OCI-LY1 (cell line): ENCODE measurements around the gene NPAS3.

Experiments
- H2AFZ ChIP-seq: fragments of 200-600 bp; sonication (generic), shearing (Covaris generic); 2 replicates; pipeline ENCODE4 v1.6.0; 2014; ENCODE audit warnings: antibody characterized with exemption, mild to moderate bottlenecking, low read length
- H3F3A ChIP-seq: fragments of 200-600 bp; sonication (generic), shearing (Covaris generic); 2 replicates; pipeline ENCODE4 v1.6.0; 2014; ENCODE audit warnings: mild to moderate bottlenecking, antibody characterized with exemption, low read length, moderate library complexity; ENCODE audit not compliant: insufficient read depth
- H3K27ac ChIP-seq: fragments of 200-600 bp; sonication (generic); 2 replicates; pipeline ENCODE4 v1.5.1; 2014; ENCODE audit warnings: low read length, mixed run types, mild to moderate bottlenecking, low read depth; ENCODE audit not compliant: poor library complexity, severe bottlenecking
- H3K27me3 ChIP-seq: fragments of 200-600 bp; sonication (generic); 2 replicates; pipeline ENCODE4 v1.6.0; 2014; ENCODE audit warnings: antibody characterized with exemption, mild to moderate bottlenecking, low read length, moderate library complexity; ENCODE audit not compliant: insufficient read depth
- H3K36me3 ChIP-seq: fragments of 200-600 bp; sonication (generic); 2 replicates; pipeline ENCODE4 v1.6.1; 2014; ENCODE audit warnings: mild to moderate bottlenecking, antibody characterized with exemption, low read length, moderate library complexity, mixed read lengths; ENCODE audit not compliant: insufficient read depth
- H3K4me1 ChIP-seq: fragments of 200-600 bp; sonication (generic); 2 replicates; pipeline ENCODE4 v1.5.1; 2014; ENCODE audit warnings: mild to moderate bottlenecking, low read length, moderate library complexity; ENCODE audit not compliant: insufficient read depth, severe bottlenecking
- H3K4me2 ChIP-seq: fragments of 200-600 bp; sonication (generic), shearing (Covaris generic); 2 replicates; pipeline ENCODE4 v1.6.1; 2014; ENCODE audit warnings: low read length
- H3K4me3 ChIP-seq: fragments of 200-600 bp; sonication (generic); 2 replicates; pipeline ENCODE4 v1.5.1; 2014; ENCODE audit warnings: low read length, low read depth, mild to moderate bottlenecking, mixed read lengths; ENCODE audit not compliant: poor library complexity, severe bottlenecking
- H3K79me2 ChIP-seq: fragments of 200-600 bp; shearing (Covaris generic); 2 replicates; pipeline ENCODE4 v1.6.1; 2016; ENCODE audit warnings: mixed run types, low read length, mixed read lengths; ENCODE audit not compliant: insufficient read depth
- H3K9ac ChIP-seq: fragments of 200-600 bp; sonication (generic), shearing (Covaris generic); 2 replicates; pipeline ENCODE4 v1.6.1; 2014; ENCODE audit warnings: mild to moderate bottlenecking, low read length, mixed read lengths
- H3K9me2 ChIP-seq: fragments of 200-600 bp; sonication (generic), shearing (Covaris generic); 2 replicates; pipeline ENCODE4 v1.6.1; 2014; ENCODE audit warnings: low read depth, mild to moderate bottlenecking, low read length, mixed read lengths
- H3K9me3 ChIP-seq: fragments of 200-600 bp; shearing (Covaris generic); 2 replicates; pipeline ENCODE4 v1.6.1; 2014; ENCODE audit warnings: low read length, mixed read lengths
- H4K20me1 ChIP-seq: fragments of 200-600 bp; sonication (generic), shearing (Covaris generic); 2 replicates; pipeline ENCODE4 v1.6.0; 2016; ENCODE audit warnings: mild to moderate bottlenecking, low read length; ENCODE audit not compliant: insufficient read depth
- EZH2 ChIP-seq: fragments of 200-600 bp; sonication (generic), shearing (Covaris generic); IDR thresholded peaks from 2 replicates; pipeline ENCODE4 v1.8.0; 2017; ENCODE audit warnings: borderline replicate concordance, mixed run types, mild to moderate bottlenecking, antibody characterized with exemption, low read length, moderate library complexity, mixed read lengths
- TF ChIP-seq, protein P1 (sequence below): fragments of 200-600 bp; sonication (generic), shearing (Covaris generic); IDR thresholded peaks from 2 replicates; pipeline ENCODE4 v1.5.1; 2017; ENCODE audit warnings: mild to moderate bottlenecking, antibody characterized with exemption, low read length, moderate library complexity, mixed read lengths

NPAS3 gene

DNA sequence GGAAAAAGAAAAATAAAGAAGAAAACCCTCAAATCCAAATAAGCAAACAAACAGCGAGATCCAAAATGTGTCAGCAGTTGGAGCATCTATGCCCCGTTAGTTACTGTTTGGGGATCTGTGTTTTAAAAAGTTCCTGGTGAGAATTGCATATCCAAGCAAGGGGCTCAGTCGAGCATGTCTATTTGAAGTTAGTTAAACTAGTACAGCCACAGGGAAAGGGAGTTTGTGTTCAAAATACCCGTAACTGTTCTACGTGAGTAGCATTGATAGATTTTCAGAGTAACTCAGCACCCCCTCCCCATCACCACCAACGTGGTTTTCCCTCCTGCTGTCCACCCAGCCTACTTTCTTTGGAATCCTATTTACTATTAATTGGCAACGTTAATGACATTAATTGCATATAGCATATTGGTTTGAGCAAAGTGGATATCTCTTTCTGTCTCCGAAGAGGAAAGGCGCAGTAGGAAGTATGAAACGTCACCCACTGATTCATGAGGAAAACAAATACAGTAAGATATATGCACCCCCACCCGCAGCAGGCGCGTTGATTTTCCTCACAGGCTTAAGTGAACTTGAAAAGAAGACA is 1.5 kb downstream of the NPAS3 start:
- Histone ChIP-seq H3K4me2 (no peak overlapping the region), H3K4me1 (no peaks in the 10 kb centered on the region), H3K9ac (no peak overlapping the region), H3K9me3 (no peaks in the 10 kb centered on the region), H3K36me3 (no peaks in the 10 kb centered on the region), H3K27ac (no peak overlapping the region), H4K20me1 (no peaks in the 10 kb centered on the region), H3K79me2 (no peaks in the 10 kb centered on the region), H3K27me3 (no peaks in the 10 kb centered on the region), H3K4me3 (no peak overlapping the region), H3K9me2 (no peaks in the 10 kb centered on the region), H3F3A (no peaks in the 10 kb centered on the region), H2AFZ (no peak overlapping the region)
- TF ChIP-seq, protein P1, sequence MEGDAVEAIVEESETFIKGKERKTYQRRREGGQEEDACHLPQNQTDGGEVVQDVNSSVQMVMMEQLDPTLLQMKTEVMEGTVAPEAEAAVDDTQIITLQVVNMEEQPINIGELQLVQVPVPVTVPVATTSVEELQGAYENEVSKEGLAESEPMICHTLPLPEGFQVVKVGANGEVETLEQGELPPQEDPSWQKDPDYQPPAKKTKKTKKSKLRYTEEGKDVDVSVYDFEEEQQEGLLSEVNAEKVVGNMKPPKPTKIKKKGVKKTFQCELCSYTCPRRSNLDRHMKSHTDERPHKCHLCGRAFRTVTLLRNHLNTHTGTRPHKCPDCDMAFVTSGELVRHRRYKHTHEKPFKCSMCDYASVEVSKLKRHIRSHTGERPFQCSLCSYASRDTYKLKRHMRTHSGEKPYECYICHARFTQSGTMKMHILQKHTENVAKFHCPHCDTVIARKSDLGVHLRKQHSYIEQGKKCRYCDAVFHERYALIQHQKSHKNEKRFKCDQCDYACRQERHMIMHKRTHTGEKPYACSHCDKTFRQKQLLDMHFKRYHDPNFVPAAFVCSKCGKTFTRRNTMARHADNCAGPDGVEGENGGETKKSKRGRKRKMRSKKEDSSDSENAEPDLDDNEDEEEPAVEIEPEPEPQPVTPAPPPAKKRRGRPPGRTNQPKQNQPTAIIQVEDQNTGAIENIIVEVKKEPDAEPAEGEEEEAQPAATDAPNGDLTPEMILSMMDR, result no peak
- TF ChIP-seq EZH2, result no peak

DNA sequence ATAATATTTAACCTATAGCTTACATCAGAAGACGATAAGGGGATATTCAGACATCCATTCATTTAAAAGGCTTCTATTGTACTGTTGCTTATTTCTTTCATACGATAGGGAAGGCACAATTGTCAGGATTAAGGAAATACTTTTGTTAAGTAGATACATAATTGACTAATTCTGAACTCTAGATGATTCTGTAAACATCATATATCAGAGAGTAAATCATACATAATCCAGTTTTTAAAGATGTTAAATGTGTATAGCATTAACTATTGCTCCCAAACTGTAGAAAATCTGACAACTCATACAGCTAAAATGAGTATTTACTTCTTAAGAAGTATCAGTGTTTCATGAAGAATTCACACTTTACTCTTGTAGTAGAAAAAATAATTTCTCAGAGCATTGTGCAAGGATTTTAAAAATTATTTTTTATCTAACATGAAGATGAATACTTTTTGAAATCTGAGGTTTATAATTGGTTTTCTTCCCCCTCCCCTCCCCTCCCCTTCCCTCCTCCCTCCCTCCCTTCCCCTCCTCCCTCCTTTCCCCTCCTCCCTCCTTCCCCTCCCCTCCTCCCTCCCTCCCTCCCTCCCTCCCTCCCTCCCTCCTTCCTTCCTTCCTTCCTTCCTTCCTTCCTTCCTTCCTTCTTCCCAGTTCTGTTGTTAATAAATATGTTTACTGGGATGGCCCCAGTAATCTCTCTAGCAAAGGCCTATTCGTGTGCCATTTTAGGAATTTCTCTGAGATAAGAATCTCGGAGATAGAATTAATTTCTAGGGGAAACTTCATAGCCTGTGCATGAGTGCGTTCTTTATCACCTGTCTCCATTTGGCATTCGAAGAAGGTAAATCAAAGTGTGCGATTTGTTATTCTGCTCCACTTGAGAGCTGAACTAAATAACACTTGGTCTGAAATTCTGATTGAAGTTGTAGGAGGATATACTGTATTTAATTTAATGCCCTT is 2.3 kb downstream of the NPAS3 start:
- Histone ChIP-seq H3K79me2 (no peaks in the 10 kb centered on the region), H3K9me3 (no peaks in the 10 kb centered on the region), H3K9ac (no peak overlapping the region), H3K27ac (no peak overlapping the region), H3K4me3 (no peak overlapping the region), H3K36me3 (no peaks in the 10 kb centered on the region), H3K4me2 (no peak overlapping the region), H3K27me3 (no peaks in the 10 kb centered on the region), H3K9me2 (no peaks in the 10 kb centered on the region), H3F3A (no peaks in the 10 kb centered on the region), H2AFZ (no peak overlapping the region), H3K4me1 (no peaks in the 10 kb centered on the region), H4K20me1 (no peaks in the 10 kb centered on the region)
- no peak for TF ChIP-seq EZH2
- TF ChIP-seq, protein P1, result no peak

DNA sequence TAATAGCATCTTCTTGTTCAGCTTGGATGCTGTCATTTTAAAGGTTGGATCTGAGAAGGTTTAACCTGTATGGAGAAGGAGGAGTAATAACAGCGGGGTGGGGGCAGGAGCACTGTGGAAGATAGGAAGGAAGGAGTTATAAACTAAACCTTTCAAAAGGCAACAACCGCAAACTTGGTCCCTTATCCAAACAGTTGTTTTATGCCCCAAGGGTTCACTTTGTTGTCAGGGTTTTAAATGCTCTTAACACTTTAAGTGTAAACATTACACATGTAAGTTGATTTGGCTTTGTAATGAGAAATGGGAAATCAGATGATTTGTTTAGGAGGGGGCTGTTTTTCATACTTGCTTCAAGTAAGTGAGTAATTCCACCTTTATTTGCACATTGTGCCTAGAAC is 3.0 kb downstream of the NPAS3 start:
- Histone ChIP-seq H3K4me2 (no peak overlapping the region), H3K9me3 (no peaks in the 10 kb centered on the region), H3K4me3 (no peak overlapping the region), H3K4me1 (no peaks in the 10 kb centered on the region), H3K27ac (no peak overlapping the region), H2AFZ (no peak overlapping the region), H3F3A (no peaks in the 10 kb centered on the region), H3K9me2 (no peaks in the 10 kb centered on the region), H3K79me2 (no peaks in the 10 kb centered on the region), H4K20me1 (no peaks in the 10 kb centered on the region), H3K36me3 (no peaks in the 10 kb centered on the region), H3K9ac (no peak overlapping the region), H3K27me3 (no peaks in the 10 kb centered on the region)
- TF ChIP-seq EZH2, result no peak
- TF ChIP-seq, protein P1, result no peak
